Measurements from ENCODE around the gene E4F1. TPM values are rescaled to one million over a fixed set of nuclear protein-coding genes. Genes with fewer than 3 reads are reported as not detected.

The E4F1 gene
- total RNA-seq, 1 donor from 2014 or later = 28.6 TPM

DNA sequence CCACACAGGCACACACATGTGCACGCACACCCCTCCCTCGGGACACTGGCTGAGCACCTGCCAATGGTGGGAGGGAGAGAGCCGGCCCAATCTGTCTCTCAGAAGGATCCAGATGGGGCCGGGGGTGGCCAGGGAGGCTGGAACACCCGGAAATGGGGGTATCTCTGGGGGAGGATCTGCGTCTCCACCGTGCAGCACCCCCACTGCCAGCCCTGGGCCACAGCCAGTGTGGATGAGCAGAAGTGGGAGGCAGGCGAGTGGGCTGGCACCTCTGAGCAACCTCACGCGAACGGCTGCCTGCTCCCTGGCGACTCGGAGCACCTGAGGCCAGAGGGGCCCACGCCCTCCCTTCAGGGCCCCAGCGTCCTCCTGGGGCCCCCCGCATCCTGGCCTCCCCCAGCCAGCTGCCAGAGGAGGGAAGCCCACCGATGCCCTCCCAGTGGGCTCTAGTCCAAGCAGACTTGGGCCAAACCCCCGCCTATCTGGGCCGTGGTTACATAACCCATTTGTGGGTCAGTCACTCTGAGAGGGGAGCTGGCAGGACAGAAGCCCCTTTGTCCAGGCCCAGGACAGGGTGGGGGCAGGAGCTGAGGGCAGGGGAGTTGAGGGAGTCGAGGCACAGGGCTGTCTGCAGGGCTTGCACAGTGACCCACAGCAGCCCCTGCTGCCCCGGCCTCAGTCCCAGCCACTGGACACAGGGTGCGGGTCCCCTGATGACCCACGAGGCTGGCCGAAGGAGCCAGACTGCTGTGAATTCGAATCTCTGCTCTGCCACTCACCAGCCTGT lies 32.5 kb upstream of the E4F1 start:
- DNase-seq (ENCODE audit: low read depth) = no peak
- Histone ChIP-seq H3K36me3 (ENCODE audit: control insufficient read depth, insufficient read depth, low read length) (no peaks in the 10 kb centered on the region), H3K4me3 (ENCODE audit: low read depth, low read length) (no peak overlapping the region), H3K27me3 (ENCODE audit: control insufficient read depth, insufficient read depth, low read length) (peaks cover 19% of the 10 kb centered on the region)
- TF ChIP-seq, protein P1, sequence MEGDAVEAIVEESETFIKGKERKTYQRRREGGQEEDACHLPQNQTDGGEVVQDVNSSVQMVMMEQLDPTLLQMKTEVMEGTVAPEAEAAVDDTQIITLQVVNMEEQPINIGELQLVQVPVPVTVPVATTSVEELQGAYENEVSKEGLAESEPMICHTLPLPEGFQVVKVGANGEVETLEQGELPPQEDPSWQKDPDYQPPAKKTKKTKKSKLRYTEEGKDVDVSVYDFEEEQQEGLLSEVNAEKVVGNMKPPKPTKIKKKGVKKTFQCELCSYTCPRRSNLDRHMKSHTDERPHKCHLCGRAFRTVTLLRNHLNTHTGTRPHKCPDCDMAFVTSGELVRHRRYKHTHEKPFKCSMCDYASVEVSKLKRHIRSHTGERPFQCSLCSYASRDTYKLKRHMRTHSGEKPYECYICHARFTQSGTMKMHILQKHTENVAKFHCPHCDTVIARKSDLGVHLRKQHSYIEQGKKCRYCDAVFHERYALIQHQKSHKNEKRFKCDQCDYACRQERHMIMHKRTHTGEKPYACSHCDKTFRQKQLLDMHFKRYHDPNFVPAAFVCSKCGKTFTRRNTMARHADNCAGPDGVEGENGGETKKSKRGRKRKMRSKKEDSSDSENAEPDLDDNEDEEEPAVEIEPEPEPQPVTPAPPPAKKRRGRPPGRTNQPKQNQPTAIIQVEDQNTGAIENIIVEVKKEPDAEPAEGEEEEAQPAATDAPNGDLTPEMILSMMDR (IDR thresholded peaks at IDR 0.05; ENCODE audit: insufficient read depth, low read length, poor library complexity, severe bottlenecking) = no peak

DNA sequence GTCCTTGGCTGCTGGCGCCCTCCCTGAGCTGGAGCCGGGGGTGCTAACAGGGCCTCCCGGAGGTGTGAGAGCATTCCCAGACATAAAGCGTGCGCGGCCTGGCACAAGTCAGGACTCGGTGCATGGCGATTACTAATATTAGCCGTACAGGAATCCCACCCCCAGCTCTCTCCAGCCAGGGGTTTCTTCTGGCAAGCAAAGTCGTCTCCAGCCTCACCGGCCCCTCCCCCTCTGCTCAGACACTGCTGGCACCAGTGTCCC lies 32.0 kb upstream of the E4F1 start:
- no peak for DNase-seq (ENCODE audit: low read depth)
- TF ChIP-seq, protein P1 (IDR thresholded peaks at IDR 0.05; ENCODE audit: insufficient read depth, low read length, poor library complexity, severe bottlenecking) = no peak
- Histone ChIP-seq H3K36me3 (ENCODE audit: control insufficient read depth, insufficient read depth, low read length) (no peaks in the 10 kb centered on the region), H3K27me3 (ENCODE audit: control insufficient read depth, insufficient read depth, low read length) (peaks cover 21% of the 10 kb centered on the region), H3K4me3 (ENCODE audit: low read depth, low read length) (no peak overlapping the region)

DNA sequence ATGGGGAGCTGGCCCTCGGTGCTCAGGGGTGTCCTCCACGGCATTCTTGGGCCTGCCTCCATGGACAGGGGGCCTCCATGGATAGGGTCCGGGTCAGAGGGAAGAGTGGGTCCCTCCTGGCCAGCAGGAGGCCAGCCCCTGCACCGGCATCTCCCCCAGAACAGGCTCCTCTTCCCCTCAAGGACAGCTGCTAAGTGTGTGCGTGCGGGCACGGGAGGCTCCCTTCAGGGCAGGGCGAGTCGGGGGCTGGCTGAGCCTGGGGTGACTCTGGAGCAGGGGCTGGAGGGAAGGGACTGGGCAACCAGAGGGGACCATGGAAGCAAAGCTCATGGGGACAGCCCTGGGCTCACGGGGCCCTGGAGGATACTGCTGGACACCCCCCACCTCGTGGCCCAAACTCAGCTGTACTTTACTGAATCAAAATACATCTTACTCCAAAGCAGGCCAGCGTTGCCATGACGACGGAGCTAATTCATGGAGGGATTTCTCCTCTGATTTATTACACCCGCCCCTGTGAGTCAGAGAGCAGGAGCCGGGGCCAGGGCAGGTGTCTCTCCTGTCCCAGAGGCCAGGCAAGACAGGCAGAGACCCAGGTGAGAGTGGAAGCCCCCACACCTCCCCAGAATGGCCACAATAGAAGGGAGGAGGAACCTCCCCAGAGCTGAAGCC lies 29.1 kb upstream of the E4F1 start:
- no peaks in the 10 kb centered on the region for H3K36me3 ChIP-seq (ENCODE audit: control insufficient read depth, insufficient read depth, low read length)
- no peak for DNase-seq (ENCODE audit: low read depth)
- TF ChIP-seq, protein P1 (IDR thresholded peaks at IDR 0.05; ENCODE audit: insufficient read depth, low read length, poor library complexity, severe bottlenecking) = no peak
- H3K27me3 ChIP-seq (ENCODE audit: control insufficient read depth, insufficient read depth, low read length) = peaks cover 41% of the 10 kb centered on the region
- no peak overlapping the region for H3K4me3 ChIP-seq (ENCODE audit: low read depth, low read length)

DNA sequence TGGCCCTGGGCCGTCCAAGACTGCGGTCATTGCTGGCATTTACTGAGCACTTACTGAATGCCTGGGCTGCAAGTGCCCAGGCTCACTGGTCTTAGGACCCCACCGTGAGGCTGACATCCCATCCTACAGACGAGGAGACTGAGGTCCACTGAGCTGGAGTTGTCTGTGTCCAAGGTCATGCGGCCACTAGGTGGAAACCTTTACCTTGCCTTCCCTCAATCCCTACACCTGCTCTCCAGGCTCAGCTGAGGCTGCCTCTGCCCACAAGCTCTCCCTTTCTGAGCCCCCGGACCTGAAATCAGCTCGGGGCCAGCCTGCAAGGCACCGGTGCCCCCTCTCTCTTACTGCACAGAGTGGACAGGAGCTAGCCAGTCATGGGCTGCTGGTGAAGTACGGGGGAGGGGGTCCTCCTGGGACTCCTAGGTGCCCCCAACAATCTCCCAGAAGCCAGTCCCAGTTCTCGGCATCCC lies 28.5 kb upstream of the E4F1 start:
- H3K36me3 ChIP-seq (ENCODE audit: control insufficient read depth, insufficient read depth, low read length) = no peaks in the 10 kb centered on the region
- no peak overlapping the region for H3K4me3 ChIP-seq (ENCODE audit: low read depth, low read length)
- H3K27me3 ChIP-seq (ENCODE audit: control insufficient read depth, insufficient read depth, low read length) = peaks cover 47% of the 10 kb centered on the region
- no peak for DNase-seq (ENCODE audit: low read depth)
- TF ChIP-seq, protein P1 (IDR thresholded peaks at IDR 0.05; ENCODE audit: insufficient read depth, low read length, poor library complexity, severe bottlenecking) = peak; percentile 60

DNA sequence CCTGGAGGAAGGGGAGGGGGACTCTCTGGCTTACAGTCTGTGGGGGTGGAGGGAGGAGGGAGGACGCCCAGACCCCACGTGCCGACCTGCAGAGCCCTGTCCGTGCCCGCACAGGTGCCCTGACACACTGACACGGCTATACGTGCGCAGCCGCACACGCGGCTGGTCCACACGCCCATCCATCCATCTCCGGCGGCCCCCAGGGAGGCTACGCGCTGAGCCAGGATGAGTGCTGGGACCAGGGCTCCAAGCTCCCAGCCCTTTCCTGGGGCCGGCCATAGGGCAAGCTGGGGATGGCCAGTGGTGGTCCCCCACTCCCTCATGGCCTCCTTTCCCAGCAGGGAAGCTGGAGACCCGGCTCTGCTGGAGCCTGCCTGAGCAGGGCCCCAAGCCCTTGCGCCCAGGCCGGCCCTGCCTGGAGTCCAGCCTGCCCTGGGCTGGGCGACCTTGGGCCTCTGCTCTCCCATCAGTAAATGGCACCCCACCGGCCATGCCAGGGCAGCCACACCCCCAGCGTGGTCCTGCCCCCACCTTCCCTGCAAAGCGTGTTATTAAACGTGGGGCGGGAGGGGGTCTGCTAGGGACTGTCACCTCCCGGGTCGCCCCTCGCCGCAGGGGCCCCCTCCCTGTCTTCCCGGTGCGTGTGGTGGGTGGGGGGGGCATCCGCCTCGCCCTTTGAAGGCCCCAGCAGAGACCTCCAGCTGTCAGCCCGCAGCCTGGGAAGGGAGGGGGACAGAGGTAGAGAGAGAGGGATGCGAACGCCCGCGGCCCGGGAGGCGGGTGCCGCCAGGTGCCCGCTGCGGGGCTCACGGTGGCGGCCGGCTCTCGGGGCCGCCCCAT lies 27.8 kb upstream of the E4F1 start:
- peaks cover 50% of the 10 kb centered on the region for H3K27me3 ChIP-seq (ENCODE audit: control insufficient read depth, insufficient read depth, low read length)
- no peak for DNase-seq (ENCODE audit: low read depth)
- TF ChIP-seq, protein P1 (IDR thresholded peaks at IDR 0.05; ENCODE audit: insufficient read depth, low read length, poor library complexity, severe bottlenecking) = no peak
- H3K36me3 ChIP-seq (ENCODE audit: control insufficient read depth, insufficient read depth, low read length) = no peaks in the 10 kb centered on the region
- peak overlapping the region; percentile 3 for H3K4me3 ChIP-seq (ENCODE audit: low read depth, low read length)
